Spleen (tissue), 7 donors: ENCODE results near the gene SRPK2.

Source experiments
- CTCF ChIP-seq, 11 experiments: fragments of 200-600 bp in 7 of 11; fragments of 450-650 bp in 4 of 11; sonication (generic) in 4 of 11; IDR thresholded peaks in 8 of 11; conservative IDR thresholded peaks in 3 of 11; 1 replicate in 7 of 11; 2 replicates in 4 of 11; pipeline versions ENCODE4 v1.4.0 to v1.8.0; 2016 to 2021; ENCODE audit warnings: antibody characterized with exemption in 11 of 11, inconsistent platforms in 4 of 11, mild to moderate bottlenecking in 1 of 11
- POLR2A ChIP-seq, 3 donors: fragments of 450-650 bp; IDR thresholded peaks; one replicate each; pipeline ENCODE4 v1.5.1; 2017; ENCODE audit warnings: antibody characterized with exemption in 3 of 3, mild to moderate bottlenecking in 1 of 3
- POLR2AphosphoS5 ChIP-seq, 3 donors: sonication (generic); formaldehyde crosslinking; IDR thresholded peaks; one replicate each; pipeline ENCODE4 v1.5.1; 2017; ENCODE audit warnings: antibody characterized with exemption in 3 of 3
- donor health status: DM: no; HTN: no; CAD: no; lungs with moderate emphysema.
- donor health status: DM: no; HTN: no; CAD: no.
- donor health status: DM: no; HTN: no; CAD: no.

GRCh38 chr7:105234886-105235285, 153.8 kb downstream of the SRPK2 start:
- no peak for TF ChIP-seq CTCF (IDR thresholded peaks at IDR 0.05 in 8 of 11, conservative IDR thresholded peaks at IDR 0.05 in 3 of 11)
- TF ChIP-seq POLR2A (IDR thresholded peaks at IDR 0.05): no peak
- no peak for TF ChIP-seq POLR2AphosphoS5 (IDR thresholded peaks at IDR 0.05)
